Activated naive CD4-positive, alpha-beta T cell treated with anti-CD3 and anti-CD28 coated beads, Interleukin-2, amount 10 ng/mL, durations not matched to agents 7 days and 5 days (primary cell): ENCODE results near the gene JAML.

Source experiments
- CTCF ChIA-PET: fragments of 350-600 bp; sonication (Branson Sonifier 250); formaldehyde crosslinking; loops from one replicate; lab custom pipeline; 2021; ENCODE audit warnings: antibody characterized with exemption; lab: Charles Lee
- DNase-seq: peaks from one replicate; pipeline ENCODE4 v3.0.0-alpha.2; 2020
- H3K27ac Mint-ChIP-seq: one replicate; pipeline ENCODE4 v1.8.0; 2021; ENCODE audit warnings: mild to moderate bottlenecking, moderate library complexity, mixed read lengths
- H3K27me3 Mint-ChIP-seq: one replicate; pipeline ENCODE4 v1.8.0; 2021; ENCODE audit warnings: mild to moderate bottlenecking, mixed read lengths
- H3K36me3 Mint-ChIP-seq: one replicate; pipeline ENCODE4 v1.8.0; 2021; ENCODE audit warnings: mixed read lengths
- H3K4me1 Mint-ChIP-seq: one replicate; pipeline ENCODE4 v1.8.0; 2021; ENCODE audit warnings: mixed read lengths
- H3K4me3 Mint-ChIP-seq: one replicate; pipeline ENCODE4 v1.8.0; 2021; ENCODE audit warnings: mild to moderate bottlenecking, moderate library complexity, mixed read lengths
- H3K9me3 Mint-ChIP-seq: one replicate; pipeline ENCODE4 v1.8.0; 2021; ENCODE audit warnings: mixed read lengths

JAML gene

DNA sequence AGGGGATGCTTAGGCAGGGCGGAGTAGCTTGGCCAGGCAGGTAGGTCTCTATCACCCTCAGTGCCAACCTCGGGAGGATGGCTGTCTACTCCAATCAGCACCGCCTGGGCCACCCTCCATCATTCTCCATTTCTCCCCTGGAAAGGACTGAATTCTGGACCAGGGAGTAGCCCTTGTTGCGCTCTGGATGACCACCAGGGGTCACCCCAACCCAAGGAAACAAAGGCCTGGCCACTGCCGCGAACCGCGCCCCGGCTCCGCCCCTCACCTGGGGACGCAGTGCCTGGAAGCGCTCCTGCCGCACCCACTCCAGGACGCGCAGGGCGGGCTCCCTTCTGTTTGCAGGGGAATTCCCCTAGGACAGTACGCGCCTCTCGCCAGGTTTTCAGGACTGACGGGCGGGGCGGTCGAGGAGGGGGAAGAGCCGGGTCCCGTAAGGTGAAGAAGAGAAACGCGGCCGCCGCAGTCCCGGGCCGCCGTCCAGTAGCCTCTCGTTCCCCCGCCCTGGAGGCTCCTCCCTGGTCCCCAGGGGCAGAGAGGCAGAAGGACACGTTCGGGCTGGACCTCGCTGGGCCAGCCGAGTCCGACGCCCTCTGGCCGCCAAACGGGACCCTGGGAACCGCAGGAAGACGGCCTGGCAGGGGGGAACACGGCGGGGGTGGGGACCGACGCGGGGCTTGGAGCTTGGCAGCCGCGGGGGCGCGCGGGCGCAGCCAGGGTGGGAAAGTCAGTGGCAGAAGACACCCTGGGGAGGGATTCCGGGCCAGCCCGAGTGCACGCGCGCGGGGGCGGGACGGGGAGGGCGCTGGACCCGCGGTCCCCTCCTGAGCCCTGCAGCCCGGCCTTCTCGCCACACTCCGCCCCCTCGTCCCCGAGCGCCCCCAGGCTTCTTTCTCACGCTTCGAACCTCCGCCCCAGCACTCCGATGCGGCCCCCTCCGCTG lies 79.3 kb downstream of the JAML start:
- Mint-ChIP-seq H3K36me3 (no peaks in the 10 kb centered on the region), H3K27me3 (peaks cover 96% of the 10 kb centered on the region), H3K27ac (no peak overlapping the region), H3K9me3 (no peaks in the 10 kb centered on the region), H3K4me3 (peak overlapping the region; percentile 75), H3K4me1 (peaks cover 4% of the 10 kb centered on the region)
- peak; percentile 93 for DNase-seq
- CTCF ChIA-PET, result interaction anchor here (0.7 to 6.5 kb wide), 13 partner anchors 10 to 466 kb away, joined by 3 to 96 read pairs (median 4); partner anchors contain the start of gene CD3G

DNA sequence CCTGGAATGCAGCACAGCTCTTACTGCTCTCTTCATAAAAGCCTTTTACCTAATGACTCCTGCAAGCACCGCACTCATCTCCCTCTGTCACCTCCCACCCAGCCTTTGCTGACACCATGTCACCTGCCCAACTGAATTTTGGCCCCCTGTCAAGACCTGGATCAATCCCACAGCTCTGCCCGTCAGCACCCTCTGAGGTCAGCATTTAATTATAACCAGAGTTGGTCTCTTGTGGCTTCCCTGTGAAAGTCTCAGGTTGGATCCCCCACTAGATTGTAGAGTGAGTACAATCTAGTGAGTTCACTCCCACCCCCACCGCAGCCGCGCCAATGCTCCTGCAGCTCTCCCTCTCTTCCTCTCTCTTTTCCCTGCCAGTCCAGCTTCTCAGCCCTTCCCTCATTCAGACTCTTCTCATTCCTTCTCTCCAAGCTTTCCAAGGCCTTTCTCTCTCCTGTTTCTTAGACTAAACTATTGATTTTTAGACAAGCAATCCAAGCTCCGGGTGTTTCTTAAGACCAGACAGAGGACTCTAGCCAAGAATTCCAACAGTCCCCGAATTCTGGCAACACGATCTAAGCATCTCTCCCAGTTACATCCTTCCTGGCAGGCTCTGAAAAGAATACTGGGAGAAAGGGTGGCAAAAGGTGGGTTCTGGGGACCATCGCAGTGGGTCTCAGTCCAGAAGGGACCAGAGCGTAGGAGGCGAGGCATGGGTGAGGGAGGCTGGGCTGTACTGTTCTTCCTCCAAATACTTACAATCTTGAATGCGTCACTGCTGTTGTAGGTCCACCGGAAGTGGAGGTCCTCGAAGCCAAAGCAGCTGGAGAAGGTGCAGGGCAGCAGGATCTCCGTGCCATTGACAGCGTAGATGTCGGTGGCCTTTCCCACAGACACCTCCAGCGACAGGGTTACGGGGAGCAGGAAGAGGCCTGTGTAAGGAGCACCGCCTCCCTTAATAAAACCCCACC lies 80.2 kb downstream of the JAML start:
- H3K4me1 Mint-ChIP-seq, result peaks cover 4% of the 10 kb centered on the region
- no peaks in the 10 kb centered on the region for H3K36me3 Mint-ChIP-seq
- H3K27me3 Mint-ChIP-seq, result peaks cover 94% of the 10 kb centered on the region
- CTCF ChIA-PET, result interaction anchor here (0.7 to 6.5 kb wide), 21 partner anchors 11 to 467 kb away, joined by 3 to 96 read pairs (median 4); partner anchors contain the start of gene CD3G
- H3K9me3 Mint-ChIP-seq, result no peaks in the 10 kb centered on the region
- H3K4me3 Mint-ChIP-seq, result peak overlapping the region; percentile 75
- no peak overlapping the region for H3K27ac Mint-ChIP-seq
- no peak for DNase-seq
